Activated CD8-positive, alpha-beta memory T cell treated with anti-CD3 and anti-CD28 coated beads, Interleukin-2, amount 50 U/mL, for 1 hour (primary cell): ENCODE results near the gene NID2.

Experiments used
- DNase-seq: peaks from one replicate; pipeline ENCODE4 v3.0.0-alpha.2; 2020; ENCODE audit errors: extremely low read depth

The NID2 gene

DNA sequence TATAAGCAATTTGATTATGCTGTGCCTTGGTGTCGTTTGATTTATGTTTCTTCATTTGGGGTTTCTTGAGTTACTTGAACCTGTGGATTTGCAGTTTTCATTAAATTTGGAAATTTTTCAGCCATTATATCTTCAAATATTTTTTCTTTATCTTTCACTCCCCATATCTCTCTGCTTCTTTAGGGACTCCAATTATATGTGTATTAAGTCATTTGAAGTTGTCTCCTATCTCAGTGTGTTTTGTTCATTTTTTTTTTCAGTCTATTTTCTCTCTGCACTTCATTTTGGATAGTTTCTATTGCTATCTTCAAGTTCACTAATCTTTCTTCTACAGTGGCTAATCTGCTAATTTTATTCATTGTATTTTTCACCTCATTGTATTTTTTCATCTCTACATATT, 108.9 kb downstream of the NID2 start:
- DNase-seq, result no peak

- DNase-seq, result no peak
Observed at GRCh38 chr14:51957950-51958349, 110.9 kb downstream of the NID2 start.
